Uterus (tissue), 2 donors: Measurements from ENCODE around the gene ANKFN1.

Experiments
- CTCF ChIP-seq, 4 experiments: fragments of 200-600 bp in 2 of 4; fragments of 450-650 bp in 2 of 4; sonication (generic) in 2 of 4; IDR thresholded peaks; one replicate each; pipeline ENCODE4 v1.5.1; 2016 to 2019; ENCODE audit warnings: antibody characterized with exemption in 4 of 4, mild to moderate bottlenecking in 2 of 4, moderate library complexity in 1 of 4
- POLR2A ChIP-seq, 2 donors: fragments of 450-650 bp; IDR thresholded peaks; one replicate each; pipeline ENCODE4 v1.6.1; 2016; ENCODE audit warnings: antibody characterized with exemption in 2 of 2, mild to moderate bottlenecking in 1 of 2, moderate library complexity in 1 of 2

- no peak for TF ChIP-seq POLR2A (IDR thresholded peaks at IDR 0.05)
- TF ChIP-seq CTCF (IDR thresholded peaks at IDR 0.05) = no peak
Observed at GRCh38 chr17:56468840-56469239, 315.6 kb downstream of the ANKFN1 start.
